ENCODE measurements around the gene ATXN2. TPM values are rescaled to one million over a fixed set of nuclear protein-coding genes. Genes with fewer than 3 reads are reported as not detected.
"Not testable (repeated sequence)": the region's sequence is repeated elsewhere in the genome, so short reads cannot be mapped to it uniquely, and the experiment has no call there.

The ATXN2 gene
- polyA plus RNA-seq, 1 donor, result 54.3 TPM

- no peaks in the 10 kb centered on the region for H3K4me1 ChIP-seq (ENCODE audit: control insufficient read depth, insufficient read depth, low read length)
- H3K27me3 ChIP-seq (ENCODE audit: control insufficient read depth, insufficient read depth, low read length), result no peaks in the 10 kb centered on the region
- no peaks in the 10 kb centered on the region for H3K36me3 ChIP-seq (ENCODE audit: control insufficient read depth, insufficient read depth, low read length)
- no peak overlapping the region for H3K4me3 ChIP-seq (ENCODE audit: low read length)
- H3K27ac ChIP-seq (ENCODE audit: low read length), result no peak overlapping the region
- WGBS (ENCODE audit: insufficient coverage, low lambda C conversion rate), result 50% methylated on average over 1 of the region's 7 CpGs
- no peaks in the 10 kb centered on the region for H3K9me3 ChIP-seq (ENCODE audit: control insufficient read depth, low read depth, low read length)
- DNase-seq, result no peak
These were observed 29.6 kb upstream of the ATXN2 start for GRCh38 chr12:111628505-111629260.

DNA sequence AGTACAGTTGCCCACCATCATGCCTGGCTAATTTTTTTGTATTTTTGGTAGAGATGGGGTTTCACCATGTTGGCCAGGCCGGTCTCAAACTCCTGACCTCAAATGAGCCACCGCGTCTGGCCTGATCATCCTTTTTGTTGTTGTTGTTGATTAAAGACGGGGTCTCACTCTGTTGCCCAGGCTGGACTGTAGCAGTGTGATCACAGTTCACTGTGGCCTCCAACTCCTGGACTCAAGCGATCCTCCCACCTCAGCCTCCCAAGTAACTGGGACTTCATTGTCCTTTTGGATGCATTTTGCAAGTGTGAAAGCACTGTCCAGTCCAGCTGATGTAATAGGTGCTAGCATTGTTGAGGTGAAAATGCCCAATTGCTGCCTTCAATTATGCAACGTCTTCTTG lies 27.1 kb upstream of the ATXN2 start:
- DNase-seq, result no peak
- whole genome bisulfite sequencing (ENCODE audit: insufficient coverage, low lambda C conversion rate), result 100% methylated on average over 1 of the region's 6 CpGs
- no peaks in the 10 kb centered on the region for H3K4me1 ChIP-seq (ENCODE audit: control insufficient read depth, insufficient read depth, low read length)

DNA sequence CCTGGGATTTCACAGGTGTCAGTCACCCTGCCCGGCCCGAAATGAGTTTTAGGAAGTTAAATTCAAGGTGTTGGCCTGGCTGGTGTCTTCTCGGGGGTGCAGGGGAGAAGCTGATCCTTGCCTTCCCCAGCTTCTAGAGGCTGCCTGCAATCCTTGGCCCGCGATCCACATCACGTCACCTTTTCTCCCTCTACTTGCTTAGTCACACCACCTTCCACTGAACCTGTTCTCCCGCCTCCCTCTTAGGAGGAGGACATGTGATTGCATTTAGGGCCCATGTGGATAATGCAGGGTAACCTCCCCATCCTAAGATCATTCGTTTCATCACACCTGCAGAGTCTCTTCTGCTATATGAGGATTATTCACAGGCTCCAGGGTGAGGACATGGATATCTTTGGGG lies 25.4 kb upstream of the ATXN2 start:
- no peaks in the 10 kb centered on the region for H3K4me1 ChIP-seq (ENCODE audit: control insufficient read depth, insufficient read depth, low read length)
- H3K4me3 ChIP-seq (ENCODE audit: low read length), result no peak overlapping the region
- H3K9me3 ChIP-seq (ENCODE audit: control insufficient read depth, low read depth, low read length), result no peaks in the 10 kb centered on the region
- DNase-seq, result peak in 1 of 2 donors; percentile 22
- WGBS (ENCODE audit: insufficient coverage, low lambda C conversion rate), result no CpG with 5 or more reads among the region's 8 CpGs
- H3K27me3 ChIP-seq (ENCODE audit: control insufficient read depth, insufficient read depth, low read length), result no peaks in the 10 kb centered on the region
- H3K27ac ChIP-seq (ENCODE audit: low read length), result no peak overlapping the region
- no peaks in the 10 kb centered on the region for H3K36me3 ChIP-seq (ENCODE audit: control insufficient read depth, insufficient read depth, low read length)

More for the DNA sequence above, 27.1 kb upstream of the ATXN2 start:
- no peak overlapping the region for H3K4me3 ChIP-seq (ENCODE audit: low read length)
- H3K27me3 ChIP-seq (ENCODE audit: control insufficient read depth, insufficient read depth, low read length), result no peaks in the 10 kb centered on the region
- no peak overlapping the region for H3K27ac ChIP-seq (ENCODE audit: low read length)
- H3K36me3 ChIP-seq (ENCODE audit: control insufficient read depth, insufficient read depth, low read length), result no peaks in the 10 kb centered on the region
- no peaks in the 10 kb centered on the region for H3K9me3 ChIP-seq (ENCODE audit: control insufficient read depth, low read depth, low read length)

DNA sequence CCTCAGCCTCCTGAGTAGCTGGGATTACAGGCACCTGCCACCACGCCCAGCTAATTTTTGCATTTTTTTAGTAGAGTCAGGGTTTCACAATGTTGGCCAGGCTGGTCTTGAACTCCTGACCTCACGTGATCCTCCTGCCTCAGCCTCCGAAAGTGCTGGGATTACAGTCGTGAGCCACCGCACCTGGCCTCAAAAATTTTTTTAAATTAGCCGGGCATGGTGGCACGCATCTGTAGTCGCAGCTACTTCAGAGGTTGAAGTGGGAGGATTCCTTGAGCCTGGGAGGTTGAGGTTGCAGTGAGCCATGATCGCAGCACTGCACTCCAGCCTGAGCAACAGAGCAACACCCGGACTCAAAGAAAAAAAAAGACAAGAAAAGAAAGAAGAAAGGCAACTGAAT lies 18.7 kb upstream of the ATXN2 start:
- H3K4me3 ChIP-seq (ENCODE audit: low read length); H3K27ac ChIP-seq (ENCODE audit: low read length); H3K9me3 ChIP-seq (ENCODE audit: control insufficient read depth, low read depth, low read length); H3K36me3 ChIP-seq (ENCODE audit: control insufficient read depth, insufficient read depth, low read length); H3K4me1 ChIP-seq (ENCODE audit: control insufficient read depth, insufficient read depth, low read length); H3K27me3 ChIP-seq (ENCODE audit: control insufficient read depth, insufficient read depth, low read length); DNase-seq: not testable (repeated sequence)
- 83% methylated on average over 1 of the region's 10 CpGs for WGBS (ENCODE audit: insufficient coverage, low lambda C conversion rate)

GRCh38 chr12:111616177-111616623 lies 17.1 kb upstream of the ATXN2 start:
- Histone ChIP-seq H3K4me3 (ENCODE audit: low read length) (no peak overlapping the region), H3K27me3 (ENCODE audit: control insufficient read depth, insufficient read depth, low read length) (no peaks in the 10 kb centered on the region), H3K9me3 (ENCODE audit: control insufficient read depth, low read depth, low read length) (no peaks in the 10 kb centered on the region), H3K36me3 (ENCODE audit: control insufficient read depth, insufficient read depth, low read length) (no peaks in the 10 kb centered on the region), H3K27ac (ENCODE audit: low read length) (no peak overlapping the region), H3K4me1 (ENCODE audit: control insufficient read depth, insufficient read depth, low read length) (peaks cover 2% of the 10 kb centered on the region)
- no CpG with 5 or more reads among the region's 7 CpGs for WGBS (ENCODE audit: insufficient coverage, low lambda C conversion rate)
- no peak for DNase-seq

DNA sequence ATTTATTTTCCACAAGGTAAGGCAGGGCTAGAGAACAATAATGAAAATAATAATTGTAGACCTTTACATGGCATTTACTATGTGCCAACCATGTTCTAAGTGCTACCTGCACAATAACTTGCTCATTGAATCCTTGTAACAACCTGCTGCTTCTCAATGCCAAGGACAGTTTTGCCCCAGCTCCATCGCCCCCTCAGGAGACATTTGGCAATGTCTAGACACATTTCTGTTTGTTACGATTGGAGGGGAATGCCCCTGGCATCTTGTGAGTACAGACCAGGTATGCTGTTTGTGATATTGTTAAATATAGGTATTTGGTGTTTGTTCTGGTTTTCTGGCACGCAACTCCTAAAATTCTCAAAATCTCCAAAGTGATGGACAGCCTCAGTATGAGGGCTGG lies 8.1 kb upstream of the ATXN2 start:
- H3K4me1 ChIP-seq (ENCODE audit: control insufficient read depth, insufficient read depth, low read length), result no peaks in the 10 kb centered on the region
- no peaks in the 10 kb centered on the region for H3K9me3 ChIP-seq (ENCODE audit: control insufficient read depth, low read depth, low read length)
- DNase-seq, result no peak
- no peaks in the 10 kb centered on the region for H3K27me3 ChIP-seq (ENCODE audit: control insufficient read depth, insufficient read depth, low read length)
- WGBS (ENCODE audit: insufficient coverage, low lambda C conversion rate), result no CpG with 5 or more reads among the region's 3 CpGs
- H3K36me3 ChIP-seq (ENCODE audit: control insufficient read depth, insufficient read depth, low read length), result no peaks in the 10 kb centered on the region
- H3K27ac ChIP-seq (ENCODE audit: low read length), result no peak overlapping the region
- no peak overlapping the region for H3K4me3 ChIP-seq (ENCODE audit: low read length)

DNA sequence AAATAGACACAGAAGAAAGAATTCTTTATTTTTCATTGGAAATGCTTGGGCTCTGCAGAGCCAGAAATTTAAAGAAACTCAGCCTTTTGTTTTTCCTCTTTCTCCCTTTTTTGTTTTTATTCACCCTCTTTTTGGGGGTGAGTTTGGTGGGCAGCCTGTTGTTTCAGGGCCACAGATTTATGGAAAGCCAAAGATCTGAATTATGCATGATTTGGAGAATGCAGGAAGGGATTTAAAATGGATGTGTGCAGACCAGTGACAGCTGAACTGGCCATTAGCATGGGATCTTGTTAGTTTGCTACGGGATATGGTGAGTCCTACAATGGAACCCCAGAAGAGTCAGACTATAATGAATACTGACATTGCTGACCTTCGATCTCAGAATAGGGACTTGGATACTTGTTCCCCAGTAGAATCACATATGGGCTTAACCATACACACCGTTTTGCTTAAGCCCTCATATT lies 7.7 kb upstream of the ATXN2 start:
- Histone ChIP-seq H3K27me3 (ENCODE audit: control insufficient read depth, insufficient read depth, low read length) (no peaks in the 10 kb centered on the region), H3K27ac (ENCODE audit: low read length) (no peak overlapping the region), H3K4me3 (ENCODE audit: low read length) (no peak overlapping the region), H3K9me3 (ENCODE audit: control insufficient read depth, low read depth, low read length) (no peaks in the 10 kb centered on the region), H3K36me3 (ENCODE audit: control insufficient read depth, insufficient read depth, low read length) (no peaks in the 10 kb centered on the region), H3K4me1 (ENCODE audit: control insufficient read depth, insufficient read depth, low read length) (no peaks in the 10 kb centered on the region)
- no peak for DNase-seq
- WGBS (ENCODE audit: insufficient coverage, low lambda C conversion rate), result no CpG with 5 or more reads among the region's 3 CpGs

DNA sequence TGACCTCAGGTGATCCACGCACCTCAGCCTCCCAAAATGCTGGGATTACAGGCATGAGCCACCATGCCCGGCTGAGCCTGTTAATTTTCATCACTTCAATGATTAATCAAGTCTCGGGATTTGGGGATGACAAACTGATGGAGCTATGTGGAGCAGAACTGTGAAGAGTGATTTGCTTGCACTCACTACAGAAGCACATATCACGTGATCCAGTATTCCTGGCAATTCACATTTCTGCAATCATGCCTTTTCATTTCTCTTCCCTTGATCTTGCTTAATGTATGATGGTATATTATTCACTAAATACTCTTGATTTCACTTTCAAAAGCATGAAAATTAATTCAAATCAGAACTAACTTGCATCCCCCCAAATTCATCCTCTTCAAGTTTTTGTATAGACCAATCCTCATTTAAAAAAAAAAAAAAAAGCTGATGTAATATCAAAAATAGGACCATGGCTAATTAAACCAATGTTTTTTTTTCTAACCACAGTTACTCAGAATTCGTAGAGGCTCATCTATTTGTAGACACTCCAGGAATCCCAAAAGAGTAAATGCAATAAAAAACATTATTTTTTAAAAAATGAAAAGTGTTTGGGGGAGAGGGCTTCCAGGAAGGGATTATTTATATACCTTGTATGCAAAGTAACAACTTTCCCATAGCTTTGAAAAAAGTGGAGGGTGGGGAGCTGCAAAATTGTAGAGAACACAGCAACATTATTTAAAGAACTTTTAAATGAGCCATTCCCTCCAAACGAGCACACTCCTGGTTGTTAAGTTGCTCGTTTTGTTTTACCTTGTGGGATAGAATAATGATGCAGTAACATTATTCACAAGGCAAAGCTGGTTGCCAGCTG lies 7.0 kb upstream of the ATXN2 start:
- Histone ChIP-seq H3K9me3 (ENCODE audit: control insufficient read depth, low read depth, low read length) (no peaks in the 10 kb centered on the region), H3K4me3 (ENCODE audit: low read length) (no peak overlapping the region), H3K27ac (ENCODE audit: low read length) (no peak overlapping the region), H3K27me3 (ENCODE audit: control insufficient read depth, insufficient read depth, low read length) (no peaks in the 10 kb centered on the region), H3K4me1 (ENCODE audit: control insufficient read depth, insufficient read depth, low read length) (no peaks in the 10 kb centered on the region), H3K36me3 (ENCODE audit: control insufficient read depth, insufficient read depth, low read length) (no peaks in the 10 kb centered on the region)
- 83% methylated on average over 3 of the region's 7 CpGs for WGBS (ENCODE audit: insufficient coverage, low lambda C conversion rate)
- no peak for DNase-seq

GRCh38 chr12:111602857-111603256 lies 3.7 kb upstream of the ATXN2 start:
- not testable (repeated sequence) for H3K36me3 ChIP-seq (ENCODE audit: control insufficient read depth, insufficient read depth, low read length); H3K4me1 ChIP-seq (ENCODE audit: control insufficient read depth, insufficient read depth, low read length); H3K27me3 ChIP-seq (ENCODE audit: control insufficient read depth, insufficient read depth, low read length); H3K4me3 ChIP-seq (ENCODE audit: low read length); H3K9me3 ChIP-seq (ENCODE audit: control insufficient read depth, low read depth, low read length); H3K27ac ChIP-seq (ENCODE audit: low read length); DNase-seq
- WGBS (ENCODE audit: insufficient coverage, low lambda C conversion rate), result 80% methylated on average over 1 of the region's 11 CpGs

- no CpG with 5 or more reads among the region's 2 CpGs for WGBS (ENCODE audit: insufficient coverage, low lambda C conversion rate)
- Histone ChIP-seq H3K4me3 (ENCODE audit: low read length) (no peak overlapping the region), H3K9me3 (ENCODE audit: control insufficient read depth, low read depth, low read length) (no peaks in the 10 kb centered on the region), H3K4me1 (ENCODE audit: control insufficient read depth, insufficient read depth, low read length) (no peaks in the 10 kb centered on the region), H3K27ac (ENCODE audit: low read length) (no peak overlapping the region), H3K27me3 (ENCODE audit: control insufficient read depth, insufficient read depth, low read length) (no peaks in the 10 kb centered on the region), H3K36me3 (ENCODE audit: control insufficient read depth, insufficient read depth, low read length) (no peaks in the 10 kb centered on the region)
- no peak for DNase-seq
These were observed 3.2 kb upstream of the ATXN2 start for GRCh38 chr12:111602348-111602747.
